ENCODE measurements around the gene UCHL1.

DNA sequence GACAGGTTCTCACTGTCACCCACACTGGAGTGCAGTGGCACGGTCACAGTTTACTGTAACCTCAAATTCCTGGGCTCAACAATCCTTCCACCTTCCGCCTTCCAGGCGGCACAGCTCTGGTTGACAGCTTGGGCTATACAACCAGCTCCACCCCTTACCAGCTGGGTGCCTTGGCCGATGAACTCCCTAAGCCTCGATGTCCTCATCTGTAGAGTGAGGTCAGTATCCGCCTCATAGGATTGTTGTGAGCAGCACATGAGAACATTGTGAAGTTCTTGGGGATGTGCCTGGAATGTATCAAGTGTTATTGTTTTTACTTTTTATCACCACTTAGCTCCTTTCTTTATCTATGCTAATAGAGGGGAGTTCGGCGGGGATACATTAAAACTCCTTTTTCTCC is 23.3 kb downstream of the UCHL1 start:
- TF ChIP-seq, protein P1, sequence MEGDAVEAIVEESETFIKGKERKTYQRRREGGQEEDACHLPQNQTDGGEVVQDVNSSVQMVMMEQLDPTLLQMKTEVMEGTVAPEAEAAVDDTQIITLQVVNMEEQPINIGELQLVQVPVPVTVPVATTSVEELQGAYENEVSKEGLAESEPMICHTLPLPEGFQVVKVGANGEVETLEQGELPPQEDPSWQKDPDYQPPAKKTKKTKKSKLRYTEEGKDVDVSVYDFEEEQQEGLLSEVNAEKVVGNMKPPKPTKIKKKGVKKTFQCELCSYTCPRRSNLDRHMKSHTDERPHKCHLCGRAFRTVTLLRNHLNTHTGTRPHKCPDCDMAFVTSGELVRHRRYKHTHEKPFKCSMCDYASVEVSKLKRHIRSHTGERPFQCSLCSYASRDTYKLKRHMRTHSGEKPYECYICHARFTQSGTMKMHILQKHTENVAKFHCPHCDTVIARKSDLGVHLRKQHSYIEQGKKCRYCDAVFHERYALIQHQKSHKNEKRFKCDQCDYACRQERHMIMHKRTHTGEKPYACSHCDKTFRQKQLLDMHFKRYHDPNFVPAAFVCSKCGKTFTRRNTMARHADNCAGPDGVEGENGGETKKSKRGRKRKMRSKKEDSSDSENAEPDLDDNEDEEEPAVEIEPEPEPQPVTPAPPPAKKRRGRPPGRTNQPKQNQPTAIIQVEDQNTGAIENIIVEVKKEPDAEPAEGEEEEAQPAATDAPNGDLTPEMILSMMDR (IDR thresholded peaks at IDR 0.05; ENCODE audit: low read depth, low read length, poor library complexity, severe bottlenecking): no peak
- no peak for TF ChIP-seq EZH2phosphoT487 (IDR thresholded peaks at IDR 0.05; ENCODE audit: borderline replicate concordance, low read length)
